Measurements from ENCODE around the gene MRPS6.

MRPS6 gene

DNA sequence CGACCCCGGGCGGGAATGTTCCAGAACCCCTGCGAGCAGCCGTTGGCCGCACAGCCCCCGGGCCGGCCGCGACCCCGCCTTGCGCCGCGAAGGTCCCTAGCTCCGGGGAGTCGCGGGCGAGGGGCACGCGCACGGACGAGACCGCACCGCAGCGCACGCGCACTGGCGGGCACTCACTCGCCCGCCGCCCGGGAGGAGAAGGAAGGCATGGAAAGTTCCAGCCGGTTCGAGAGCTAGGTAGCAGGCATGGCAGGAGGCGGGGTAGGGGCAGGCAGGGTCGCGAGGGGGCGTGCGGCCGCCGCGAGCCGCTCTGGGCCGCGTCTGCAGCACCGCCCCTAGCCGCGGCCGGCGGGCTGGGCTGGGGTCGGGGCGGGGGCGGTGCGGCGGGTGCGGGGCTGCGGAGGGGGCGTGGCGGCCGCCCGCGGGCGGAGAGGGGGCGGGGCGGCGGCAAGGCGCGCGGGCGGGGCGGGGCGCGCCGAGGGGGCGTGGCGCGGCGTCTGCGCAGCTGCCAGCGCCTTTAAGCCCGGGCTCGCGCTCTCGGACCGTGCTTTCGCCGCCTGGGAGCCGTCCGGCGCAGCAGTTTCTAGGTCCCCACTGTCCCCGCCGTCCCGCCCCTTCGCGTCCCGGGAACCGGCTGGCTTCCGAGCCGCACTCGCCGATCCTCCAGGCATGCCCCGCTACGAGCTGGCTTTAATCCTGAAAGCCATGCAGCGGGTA is at the start of gene MRPS6, which contains the start of gene SLC5A3:
Gene MRPS6 (plus strand): TSS at position 547 of the 717 bp plus-strand sequence. CDS start 123 bp downstream, at position 670.
Gene SLC5A3 (plus strand): TSS at position 547 of the 717 bp plus-strand sequence. CDS start 21,621 bp downstream, outside the sequence.
- Histone ChIP-seq H3K9me3 (ENCODE audit: control insufficient read depth, insufficient read depth, low read length) (no peaks in the 10 kb centered on the region), H3K36me3 (ENCODE audit: control insufficient read depth, insufficient read depth, low read length) (no peaks in the 10 kb centered on the region), H3K4me3 (ENCODE audit: low read length) (peak within 1 kb of the TSS; percentile 88), H3K4me1 (ENCODE audit: control insufficient read depth, insufficient read depth, low read length) (peaks cover 5% of the 10 kb centered on the region; the same call in 1 of the 2 replicates), H3K27ac (ENCODE audit: low read length) (no peak within 1 kb of the TSS), H3K27me3 (ENCODE audit: control insufficient read depth, insufficient read depth, low read length) (0 out of 2 replicates have a peak, but pooled peaks cover 2% of the 10 kb centered on the region)
- DNase-seq (ENCODE audit: low read depth, low spot score) = peak; percentile 70
- no CpG with 5 or more reads among the region's 104 CpGs for WGBS (ENCODE audit: insufficient coverage, insufficient read length)

DNA sequence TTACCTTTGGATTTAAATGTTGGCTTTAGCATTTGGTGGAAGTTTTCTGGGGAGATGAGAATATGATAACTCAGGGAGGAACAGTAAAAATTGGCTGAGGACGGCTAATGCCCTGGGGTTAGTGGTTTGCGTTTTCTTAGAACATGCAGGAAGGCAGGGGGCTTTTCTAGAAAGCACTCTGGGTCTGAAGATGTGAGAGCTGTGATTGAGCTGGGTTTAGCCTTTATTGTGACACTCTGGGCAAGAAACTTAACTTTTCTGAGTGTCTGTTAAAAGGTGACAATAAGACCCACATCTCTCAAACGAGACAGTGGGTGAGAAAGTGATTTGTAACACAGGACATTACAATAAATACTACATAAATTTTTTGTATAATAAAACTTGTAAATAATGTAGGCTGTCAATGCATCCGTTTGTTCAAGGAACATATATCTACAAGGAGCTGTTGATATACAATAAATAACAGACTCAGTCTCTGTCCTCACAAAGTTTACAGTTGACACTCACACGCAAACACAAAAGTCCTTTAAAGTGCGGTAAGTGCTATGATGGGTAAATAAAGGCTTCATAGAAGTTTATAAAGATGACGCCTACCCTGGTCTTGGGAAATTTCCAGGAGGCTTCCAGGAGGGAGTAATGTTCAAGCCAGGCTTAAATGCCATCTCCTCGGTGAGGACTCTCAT is 49.5 kb upstream of the MRPS6 start:
- Histone ChIP-seq H3K27me3 (ENCODE audit: control insufficient read depth, insufficient read depth, low read length) (no peaks in the 10 kb centered on the region), H3K4me3 (ENCODE audit: low read length) (no peak overlapping the region), H3K27ac (ENCODE audit: low read length) (no peak overlapping the region), H3K36me3 (ENCODE audit: control insufficient read depth, insufficient read depth, low read length) (no peaks in the 10 kb centered on the region), H3K9me3 (ENCODE audit: control insufficient read depth, insufficient read depth, low read length) (no peaks in the 10 kb centered on the region), H3K4me1 (ENCODE audit: control insufficient read depth, insufficient read depth, low read length) (peaks cover 3% of the 10 kb centered on the region)
- DNase-seq (ENCODE audit: low read depth, low spot score) = no peak
- no CpG with 5 or more reads among the region's 8 CpGs for WGBS (ENCODE audit: insufficient coverage, insufficient read length)

DNA sequence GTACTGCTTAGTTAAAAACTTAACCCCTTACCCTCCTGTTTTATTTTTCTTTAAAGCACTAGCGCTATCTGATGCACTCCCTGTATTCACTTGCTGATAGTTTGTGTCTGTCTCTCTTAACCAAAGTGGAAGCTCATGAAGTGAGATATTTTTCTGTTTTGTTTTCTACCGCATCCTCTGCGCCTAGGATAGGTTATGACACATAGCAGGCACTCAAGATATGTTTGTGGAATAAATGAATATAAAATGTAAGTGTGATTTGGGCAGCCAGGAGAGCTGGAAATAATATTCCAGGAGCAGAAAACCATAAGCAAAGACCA is 49.0 kb upstream of the MRPS6 start:
- Histone ChIP-seq H3K27me3 (ENCODE audit: control insufficient read depth, insufficient read depth, low read length) (no peaks in the 10 kb centered on the region), H3K4me1 (ENCODE audit: control insufficient read depth, insufficient read depth, low read length) (peaks cover 3% of the 10 kb centered on the region), H3K4me3 (ENCODE audit: low read length) (no peak overlapping the region), H3K36me3 (ENCODE audit: control insufficient read depth, insufficient read depth, low read length) (no peaks in the 10 kb centered on the region), H3K9me3 (ENCODE audit: control insufficient read depth, insufficient read depth, low read length) (no peaks in the 10 kb centered on the region), H3K27ac (ENCODE audit: low read length) (no peak overlapping the region)
- WGBS (ENCODE audit: insufficient coverage, insufficient read length) = no CpG with 5 or more reads among the region's 3 CpGs
- DNase-seq (ENCODE audit: low read depth, low spot score) = no peak

DNA sequence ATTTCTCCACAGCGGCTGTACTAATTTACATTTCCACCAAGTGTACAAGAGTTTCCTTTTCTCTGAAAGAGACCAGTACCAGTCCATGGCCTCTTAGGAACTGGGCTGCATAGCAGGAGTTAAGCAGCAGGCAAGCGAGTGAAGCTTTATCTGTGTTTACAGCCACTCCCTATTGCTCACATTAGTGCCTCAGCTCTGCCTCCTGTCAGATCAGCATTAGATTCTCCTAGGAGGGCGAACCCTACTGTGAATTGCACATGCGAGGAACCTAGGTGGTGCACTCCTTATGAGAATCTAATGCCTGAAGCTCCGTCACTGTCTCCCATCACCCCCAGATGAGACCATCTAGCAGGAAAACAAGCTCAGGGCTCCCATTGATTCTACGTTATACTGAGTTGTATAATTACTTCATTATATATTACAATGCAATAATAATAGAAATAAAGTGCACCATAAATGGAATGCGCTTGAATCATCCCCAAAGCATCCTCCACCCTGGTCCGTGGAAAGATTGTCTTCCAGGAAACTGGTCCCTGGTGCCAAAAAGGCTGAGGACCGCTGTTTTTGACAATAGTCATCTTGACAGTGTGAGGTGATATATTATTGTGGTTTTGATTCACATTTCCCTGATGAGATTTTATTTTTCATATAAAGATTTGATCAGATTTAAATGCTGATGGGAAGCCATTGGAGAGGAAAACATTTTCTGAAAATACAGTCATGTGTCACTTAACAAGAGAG is 45.5 kb upstream of the MRPS6 start:
- no peak overlapping the region for H3K27ac ChIP-seq (ENCODE audit: low read length)
- no peaks in the 10 kb centered on the region for H3K9me3 ChIP-seq (ENCODE audit: control insufficient read depth, insufficient read depth, low read length)
- DNase-seq (ENCODE audit: low read depth, low spot score) = no peak
- peaks cover 1% of the 10 kb centered on the region for H3K4me1 ChIP-seq (ENCODE audit: control insufficient read depth, insufficient read depth, low read length)
- WGBS (ENCODE audit: insufficient coverage, insufficient read length) = no CpG with 5 or more reads among the region's 9 CpGs
- H3K27me3 ChIP-seq (ENCODE audit: control insufficient read depth, insufficient read depth, low read length) = no peaks in the 10 kb centered on the region
- H3K36me3 ChIP-seq (ENCODE audit: control insufficient read depth, insufficient read depth, low read length) = no peaks in the 10 kb centered on the region
- H3K4me3 ChIP-seq (ENCODE audit: low read length) = no peak overlapping the region

DNA sequence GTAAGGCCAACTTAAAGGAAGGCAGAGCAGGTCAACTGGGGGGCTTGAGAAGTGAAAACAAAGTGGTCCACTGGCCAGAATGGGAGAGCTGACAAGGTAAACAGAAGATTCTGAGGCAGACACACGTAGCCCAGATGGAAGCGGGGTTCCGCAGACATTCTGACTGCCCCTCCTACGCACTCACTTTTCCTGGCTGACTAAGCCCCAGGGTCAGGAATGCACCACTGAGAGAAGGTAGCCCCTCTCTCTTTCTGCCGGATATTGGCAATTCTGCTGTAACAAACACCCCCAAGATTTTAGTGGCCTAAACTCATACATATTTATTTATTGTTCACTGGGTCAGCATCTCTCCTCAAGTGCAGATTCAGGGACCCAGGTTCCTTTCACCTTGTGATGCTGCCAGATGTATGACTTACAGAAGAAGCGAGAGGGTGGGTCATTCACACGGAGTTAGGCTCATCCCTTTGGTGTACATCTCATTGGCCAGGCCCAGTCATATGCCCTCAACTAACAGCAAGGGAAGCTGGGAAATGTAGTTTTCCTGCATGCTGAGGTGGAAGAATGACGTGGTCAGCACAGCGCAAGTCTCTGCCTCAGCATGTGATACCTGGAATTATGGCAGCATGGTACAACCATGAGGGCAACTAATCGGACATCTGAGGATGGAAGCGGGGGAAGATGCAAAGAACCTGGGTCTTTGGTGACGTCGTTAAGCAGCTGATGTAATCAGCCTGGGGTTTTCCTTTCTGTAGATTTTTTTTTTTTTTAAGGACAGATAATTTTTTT is 43.4 kb upstream of the MRPS6 start:
- no peak overlapping the region for H3K4me3 ChIP-seq (ENCODE audit: low read length)
- no peaks in the 10 kb centered on the region for H3K27me3 ChIP-seq (ENCODE audit: control insufficient read depth, insufficient read depth, low read length)
- H3K36me3 ChIP-seq (ENCODE audit: control insufficient read depth, insufficient read depth, low read length) = no peaks in the 10 kb centered on the region
- H3K27ac ChIP-seq (ENCODE audit: low read length) = no peak overlapping the region
- WGBS (ENCODE audit: insufficient coverage, insufficient read length) = no CpG with 5 or more reads among the region's 13 CpGs
- H3K9me3 ChIP-seq (ENCODE audit: control insufficient read depth, insufficient read depth, low read length) = no peaks in the 10 kb centered on the region
- no peaks in the 10 kb centered on the region for H3K4me1 ChIP-seq (ENCODE audit: control insufficient read depth, insufficient read depth, low read length)
- peak; percentile 76 for DNase-seq (ENCODE audit: low read depth, low spot score)

DNA sequence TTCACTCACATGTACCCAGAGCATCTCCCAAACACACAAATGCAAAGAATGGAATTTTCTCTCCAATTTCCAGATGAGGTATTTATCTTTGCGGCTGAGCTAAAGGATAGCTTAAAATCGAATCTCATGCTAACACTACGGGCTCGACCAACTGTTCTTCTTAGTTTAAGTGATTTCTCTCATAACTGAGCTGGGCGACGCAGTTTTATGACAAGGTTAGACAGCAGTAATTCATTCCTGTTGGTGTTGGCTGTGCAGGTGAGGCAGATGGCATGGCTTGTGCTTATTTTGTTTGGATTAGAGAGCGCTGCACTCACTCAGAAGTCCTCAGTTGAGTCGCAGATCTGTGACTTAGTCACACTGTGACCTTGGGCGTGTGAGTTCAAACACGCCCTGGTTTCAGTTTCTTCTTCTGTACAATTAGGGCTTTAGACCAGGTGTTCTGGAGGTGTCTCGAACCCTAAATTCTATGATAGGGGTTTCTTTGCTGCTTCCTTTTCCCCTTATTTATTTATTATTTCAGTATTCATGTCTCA is 41.5 kb upstream of the MRPS6 start:
- no peaks in the 10 kb centered on the region for H3K27me3 ChIP-seq (ENCODE audit: control insufficient read depth, insufficient read depth, low read length)
- WGBS (ENCODE audit: insufficient coverage, insufficient read length) = no CpG with 5 or more reads among the region's 11 CpGs
- DNase-seq (ENCODE audit: low read depth, low spot score) = no peak

DNA sequence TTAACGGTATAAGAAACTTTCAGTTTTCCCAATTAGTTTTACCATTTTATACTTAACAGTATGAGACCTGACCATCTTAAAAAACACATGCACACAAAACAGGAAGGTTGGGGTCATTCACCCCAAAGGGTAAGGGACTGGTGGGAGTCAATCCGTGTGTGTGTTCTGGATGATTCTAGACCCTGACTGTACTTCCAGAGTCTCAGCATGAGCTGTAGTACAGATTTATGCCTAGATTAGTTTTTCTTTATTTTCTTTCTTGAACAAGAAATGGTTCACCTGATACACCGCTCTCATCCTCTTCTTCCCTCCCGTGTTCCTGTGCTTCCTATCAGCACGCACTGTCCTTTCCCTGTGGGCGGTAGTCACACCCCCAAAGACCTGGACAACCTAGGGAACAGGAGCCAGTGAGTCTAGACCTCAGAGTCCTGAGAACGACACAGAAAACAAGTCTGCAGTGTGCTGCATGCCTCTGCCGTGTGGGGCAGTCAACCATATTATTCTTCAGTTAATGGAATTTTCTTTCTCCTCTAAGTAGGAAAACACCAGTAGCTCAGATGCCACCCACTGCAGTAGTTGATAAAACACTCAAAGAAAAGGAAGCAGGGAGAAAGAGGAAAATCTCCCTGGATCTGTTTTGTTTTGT is 38.9 kb upstream of the MRPS6 start:
- no CpG with 5 or more reads among the region's 8 CpGs for WGBS (ENCODE audit: insufficient coverage, insufficient read length)
- no peaks in the 10 kb centered on the region for H3K36me3 ChIP-seq (ENCODE audit: control insufficient read depth, insufficient read depth, low read length)

More for the DNA sequence above, 41.5 kb upstream of the MRPS6 start:
- Histone ChIP-seq H3K9me3 (ENCODE audit: control insufficient read depth, insufficient read depth, low read length) (no peaks in the 10 kb centered on the region), H3K4me3 (ENCODE audit: low read length) (no peak overlapping the region), H3K27ac (ENCODE audit: low read length) (no peak overlapping the region), H3K36me3 (ENCODE audit: control insufficient read depth, insufficient read depth, low read length) (no peaks in the 10 kb centered on the region), H3K4me1 (ENCODE audit: control insufficient read depth, insufficient read depth, low read length) (no peaks in the 10 kb centered on the region)

DNA sequence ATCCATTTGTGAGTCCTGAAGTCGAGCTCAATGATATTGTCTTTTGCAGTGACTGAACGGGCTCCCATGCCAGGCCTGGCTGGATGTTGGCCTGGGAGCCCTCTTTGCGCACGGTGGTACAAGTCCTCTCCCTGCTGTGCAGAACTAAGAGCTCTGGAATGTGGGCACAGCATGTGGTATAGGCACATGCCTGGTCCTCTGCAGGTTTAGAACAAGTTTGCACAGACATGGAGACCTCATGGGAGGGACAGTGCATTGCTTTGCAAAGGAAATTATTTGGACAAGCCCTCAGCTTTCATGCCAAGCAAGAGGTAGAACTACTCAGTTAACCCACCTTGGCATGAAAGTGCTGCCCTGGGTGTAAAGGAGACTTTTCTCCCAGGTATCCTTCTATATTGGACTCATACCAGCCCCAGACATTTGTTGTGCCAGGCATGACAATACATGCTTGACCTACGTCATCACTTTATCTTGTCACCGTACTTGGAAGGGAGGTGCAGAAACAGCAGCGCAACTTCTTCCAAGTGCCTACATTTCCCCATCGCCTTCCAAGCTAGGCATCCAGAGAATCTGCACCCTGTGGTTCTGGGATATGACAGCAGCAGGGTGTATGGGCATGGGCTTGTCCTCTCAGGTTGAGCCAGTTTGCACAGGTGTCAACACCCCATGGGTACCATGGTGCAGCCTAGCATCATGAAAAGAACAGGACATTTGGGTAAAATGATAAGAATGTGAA is 37.6 kb upstream of the MRPS6 start:
- no peak overlapping the region for H3K27ac ChIP-seq (ENCODE audit: low read length)
- DNase-seq (ENCODE audit: low read depth, low spot score) = no peak
- H3K4me1 ChIP-seq (ENCODE audit: control insufficient read depth, insufficient read depth, low read length) = no peaks in the 10 kb centered on the region
- no peaks in the 10 kb centered on the region for H3K36me3 ChIP-seq (ENCODE audit: control insufficient read depth, insufficient read depth, low read length)
- no CpG with 5 or more reads among the region's 8 CpGs for WGBS (ENCODE audit: insufficient coverage, insufficient read length)
- H3K9me3 ChIP-seq (ENCODE audit: control insufficient read depth, insufficient read depth, low read length) = no peaks in the 10 kb centered on the region
- H3K4me3 ChIP-seq (ENCODE audit: low read length) = no peak overlapping the region
- H3K27me3 ChIP-seq (ENCODE audit: control insufficient read depth, insufficient read depth, low read length) = no peaks in the 10 kb centered on the region

More for the DNA sequence above, 38.9 kb upstream of the MRPS6 start:
- Histone ChIP-seq H3K4me1 (ENCODE audit: control insufficient read depth, insufficient read depth, low read length) (no peaks in the 10 kb centered on the region), H3K27ac (ENCODE audit: low read length) (no peak overlapping the region), H3K9me3 (ENCODE audit: control insufficient read depth, insufficient read depth, low read length) (no peaks in the 10 kb centered on the region), H3K4me3 (ENCODE audit: low read length) (no peak overlapping the region), H3K27me3 (ENCODE audit: control insufficient read depth, insufficient read depth, low read length) (no peaks in the 10 kb centered on the region)
- DNase-seq (ENCODE audit: low read depth, low spot score) = no peak
